Smooth muscle cell (in vitro differentiated cells): ENCODE measurements around the gene SPOCK3. TPM values are rescaled to one million over a fixed set of nuclear protein-coding genes. Genes with fewer than 3 reads are reported as not detected.

Experiments
- DNase-seq: peaks from one replicate; lab custom pipeline; 2025; ENCODE audit not compliant: unreplicated experiment; lab: John Stamatoyannopoulos, UW
- H2AFZ ChIP-seq: fragments of 200-600 bp; sonication (generic); 2 replicates; pipeline ENCODE4 v1.6.0; 2016; ENCODE audit warnings: antibody characterized with exemption, low read depth, mild to moderate bottlenecking
- H3F3A ChIP-seq: fragments of 200-600 bp; sonication (generic); 2 replicates; pipeline ENCODE4 v1.6.0; 2017; ENCODE audit warnings: antibody characterized with exemption, low read depth
- H3K27ac ChIP-seq: fragments of 200-600 bp; sonication (generic); 2 replicates; pipeline ENCODE4 v1.5.1; 2016; ENCODE audit warnings: low read depth, mild to moderate bottlenecking
- H3K27me3 ChIP-seq: fragments of 200-600 bp; sonication (generic); 2 replicates; pipeline ENCODE4 v1.6.1; 2016; ENCODE audit warnings: low read depth, mild to moderate bottlenecking
- H3K36me3 ChIP-seq: fragments of 200-600 bp; sonication (generic); 2 replicates; pipeline ENCODE4 v1.5.1; 2016; ENCODE audit warnings: low read depth
- H3K4me1 ChIP-seq: fragments of 200-600 bp; sonication (generic); 2 replicates; pipeline ENCODE4 v1.5.1; 2016; ENCODE audit warnings: low read depth
- H3K4me2 ChIP-seq: fragments of 200-600 bp; sonication (generic); 2 replicates; pipeline ENCODE4 v1.6.0; 2016; ENCODE audit warnings: mild to moderate bottlenecking
- H3K4me3 ChIP-seq: fragments of 200-600 bp; sonication (generic); 2 replicates; pipeline ENCODE4 v1.5.1; 2016; ENCODE audit warnings: mild to moderate bottlenecking
- H3K79me2 ChIP-seq: fragments of 200-600 bp; sonication (generic); 2 replicates; pipeline ENCODE4 v1.6.0; 2016; ENCODE audit warnings: low read depth, mild to moderate bottlenecking
- H3K9ac ChIP-seq: fragments of 200-600 bp; sonication (generic); 2 replicates; pipeline ENCODE4 v1.6.0; 2016; ENCODE audit warnings: low read depth
- H3K9me3 ChIP-seq: fragments of 200-600 bp; sonication (generic); replicated peaks from 2 replicates; pipeline ENCODE4 v1.5.1; 2016; ENCODE audit warnings: low read depth
- H4K20me1 ChIP-seq: fragments of 200-600 bp; sonication (generic); 2 replicates; pipeline ENCODE4 v1.6.0; 2016; ENCODE audit warnings: low read depth
- WGBS: methylation state at CpG from one replicate; pipeline ENCODE4 v1.1.7; 2016; ENCODE audit warnings: low lambda C conversion rate; 5-methylcytosine and 5-hydroxymethylcytosine counted together
- polyA plus RNA-seq: library from polyadenylated mRNA; unstranded; fragments of >200 nt; fragmentation: Nextera tagmentation; extraction: Ambion mirVana; gene quantifications from 2 replicates; pipeline ENCODE4 v1.2.1, GENCODE V29; 2016
- total RNA-seq: library from RNA; depleted of rRNA; stranded (reverse); fragments of >200 nt; gene quantifications from 2 replicates; pipeline ENCODE4 v1.2.3, GENCODE V29; 2014
- TF ChIP-seq, protein P1 (sequence below): fragments of 200-600 bp; sonication (generic); IDR thresholded peaks from 2 replicates; pipeline ENCODE4 v1.5.1; 2017; ENCODE audit warnings: borderline replicate concordance, mild to moderate bottlenecking, antibody characterized with exemption; ENCODE audit not compliant: insufficient read depth, poor library complexity, severe bottlenecking

SPOCK3 gene
- total and polyA plus RNA-seq, 2 experiments from 2014 or later, result 0.49 TPM; not detected in 1

DNA sequence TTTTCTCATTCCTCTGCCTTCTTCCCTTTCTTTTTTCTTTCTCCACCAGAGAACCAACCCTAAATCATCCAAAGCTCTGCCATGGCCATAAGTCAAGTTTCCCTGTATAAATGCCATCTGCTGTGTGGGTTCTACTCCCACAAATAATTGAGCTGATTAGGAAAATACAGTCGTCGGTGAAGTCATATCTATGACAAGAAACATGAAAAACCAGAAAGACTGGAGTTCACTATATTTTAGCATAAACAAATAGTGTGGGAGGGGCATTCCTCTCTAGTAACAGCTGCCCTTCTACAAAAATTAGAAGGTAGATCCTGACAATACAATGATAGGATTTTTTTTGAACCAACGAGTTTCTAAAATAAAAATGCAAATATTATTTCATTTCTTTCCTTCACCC lies 48.8 kb downstream of the SPOCK3 start:
- WGBS, result 67% methylated on average over 3 of the region's 3 CpGs

DNA sequence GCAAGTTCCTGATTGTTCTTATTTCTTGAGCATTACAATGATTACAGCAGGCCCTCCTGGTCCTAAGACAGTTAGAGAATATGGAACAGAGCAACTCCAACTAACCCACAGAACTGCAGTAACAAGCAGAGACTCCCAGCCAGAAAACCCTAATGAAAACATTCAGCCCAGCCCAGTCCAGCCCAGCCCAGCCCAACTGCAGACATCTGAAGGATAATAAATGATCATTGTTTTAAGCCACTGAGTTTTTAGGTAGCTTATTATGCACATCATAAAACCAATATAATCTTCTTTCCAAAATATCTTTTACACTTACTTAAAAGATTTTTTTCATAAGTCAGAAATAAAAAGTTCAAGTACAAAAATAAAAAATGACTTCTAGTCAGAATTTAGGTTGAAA lies 51.3 kb downstream of the SPOCK3 start:
- Histone ChIP-seq H3K9ac (no peak overlapping the region), H3K27ac (no peak overlapping the region), H3K9me3 (no peaks in the 10 kb centered on the region), H3K36me3 (no peaks in the 10 kb centered on the region), H3K4me2 (no peak overlapping the region), H3K4me1 (no peaks in the 10 kb centered on the region), H3F3A (no peaks in the 10 kb centered on the region), H3K4me3 (no peak overlapping the region), H3K27me3 (no peaks in the 10 kb centered on the region), H2AFZ (no peak overlapping the region), H3K79me2 (no peaks in the 10 kb centered on the region), H4K20me1 (no peaks in the 10 kb centered on the region)
- TF ChIP-seq, protein P1, sequence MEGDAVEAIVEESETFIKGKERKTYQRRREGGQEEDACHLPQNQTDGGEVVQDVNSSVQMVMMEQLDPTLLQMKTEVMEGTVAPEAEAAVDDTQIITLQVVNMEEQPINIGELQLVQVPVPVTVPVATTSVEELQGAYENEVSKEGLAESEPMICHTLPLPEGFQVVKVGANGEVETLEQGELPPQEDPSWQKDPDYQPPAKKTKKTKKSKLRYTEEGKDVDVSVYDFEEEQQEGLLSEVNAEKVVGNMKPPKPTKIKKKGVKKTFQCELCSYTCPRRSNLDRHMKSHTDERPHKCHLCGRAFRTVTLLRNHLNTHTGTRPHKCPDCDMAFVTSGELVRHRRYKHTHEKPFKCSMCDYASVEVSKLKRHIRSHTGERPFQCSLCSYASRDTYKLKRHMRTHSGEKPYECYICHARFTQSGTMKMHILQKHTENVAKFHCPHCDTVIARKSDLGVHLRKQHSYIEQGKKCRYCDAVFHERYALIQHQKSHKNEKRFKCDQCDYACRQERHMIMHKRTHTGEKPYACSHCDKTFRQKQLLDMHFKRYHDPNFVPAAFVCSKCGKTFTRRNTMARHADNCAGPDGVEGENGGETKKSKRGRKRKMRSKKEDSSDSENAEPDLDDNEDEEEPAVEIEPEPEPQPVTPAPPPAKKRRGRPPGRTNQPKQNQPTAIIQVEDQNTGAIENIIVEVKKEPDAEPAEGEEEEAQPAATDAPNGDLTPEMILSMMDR, result no peak
- DNase-seq, result no peak

More for the DNA sequence above, 48.8 kb downstream of the SPOCK3 start:
- Histone ChIP-seq H3K9me3 (no peaks in the 10 kb centered on the region), H3K79me2 (no peaks in the 10 kb centered on the region), H3K9ac (no peak overlapping the region), H3K27me3 (no peaks in the 10 kb centered on the region), H3K4me3 (no peak overlapping the region), H3K4me1 (no peaks in the 10 kb centered on the region), H3K4me2 (no peak overlapping the region), H3K27ac (no peak overlapping the region), H3K36me3 (no peaks in the 10 kb centered on the region), H3F3A (no peaks in the 10 kb centered on the region), H2AFZ (no peak overlapping the region), H4K20me1 (no peaks in the 10 kb centered on the region)
- TF ChIP-seq, protein P1, result no peak
- no peak for DNase-seq

DNA sequence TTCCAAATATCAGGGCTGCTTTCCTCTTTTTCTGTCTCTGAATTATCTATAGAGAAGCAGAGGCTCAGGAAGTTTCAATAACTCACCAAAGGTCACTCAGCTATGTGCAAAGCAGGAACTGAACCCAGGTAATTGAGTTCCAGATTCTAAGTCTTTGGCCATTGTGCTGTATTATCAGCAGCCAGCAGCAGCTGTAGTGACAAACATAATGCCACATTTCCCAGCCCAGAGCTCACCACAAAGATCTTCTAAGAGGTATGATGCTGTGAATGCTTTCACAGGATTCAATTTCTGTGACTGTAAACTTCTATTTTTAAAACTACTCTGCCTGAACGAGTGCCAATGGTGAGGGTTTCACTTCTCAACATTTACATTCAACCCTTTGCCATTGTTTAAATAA lies 56.4 kb downstream of the SPOCK3 start:
- TF ChIP-seq, protein P1, result no peak
- 24% methylated on average over 1 of the region's 1 CpG for WGBS
- H4K20me1 ChIP-seq, result no peaks in the 10 kb centered on the region

DNA sequence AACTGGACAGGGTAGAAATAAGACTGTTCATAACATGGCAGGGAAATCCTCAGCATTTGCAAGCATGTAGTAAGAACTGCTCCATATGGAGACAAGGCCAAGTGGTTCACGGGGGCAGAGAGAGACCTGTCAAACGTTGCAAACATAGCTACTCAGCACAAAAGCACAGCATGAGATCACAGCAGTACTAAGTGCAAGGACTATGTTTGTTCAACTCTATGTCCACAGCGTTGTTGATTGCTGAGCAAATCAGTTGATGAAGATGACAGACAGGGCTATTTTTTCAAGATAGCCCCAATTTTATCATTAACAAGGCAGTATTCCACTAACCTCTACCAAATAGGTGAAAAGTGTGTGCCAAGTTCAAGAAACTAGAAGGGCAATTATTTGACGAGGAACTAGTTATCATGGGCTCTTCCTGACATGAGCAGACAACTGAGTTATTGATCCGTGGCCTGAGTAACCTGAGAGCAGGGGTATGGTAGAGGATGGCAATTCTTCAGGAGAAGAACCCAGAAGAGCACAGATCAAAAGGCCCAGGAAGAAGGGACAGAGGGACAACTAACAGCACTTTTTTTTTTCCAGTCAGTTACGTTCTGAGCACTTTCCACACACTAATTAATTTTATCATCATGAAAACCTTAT lies 57.4 kb downstream of the SPOCK3 start:
- H3K36me3 ChIP-seq, result no peaks in the 10 kb centered on the region
- 83% methylated on average over 6 of the region's 6 CpGs for WGBS
- DNase-seq, result no peak

More for the DNA sequence above, 56.4 kb downstream of the SPOCK3 start:
- Histone ChIP-seq H3K9me3 (no peaks in the 10 kb centered on the region), H3K4me2 (no peak overlapping the region), H3F3A (no peaks in the 10 kb centered on the region), H3K27me3 (no peaks in the 10 kb centered on the region), H3K79me2 (no peaks in the 10 kb centered on the region), H3K27ac (no peak overlapping the region), H3K36me3 (no peaks in the 10 kb centered on the region), H3K9ac (no peak overlapping the region), H3K4me3 (no peak overlapping the region), H2AFZ (no peak overlapping the region), H3K4me1 (no peaks in the 10 kb centered on the region)
- no peak for DNase-seq

More for the DNA sequence above, 57.4 kb downstream of the SPOCK3 start:
- no peaks in the 10 kb centered on the region for H3K27me3 ChIP-seq
- TF ChIP-seq, protein P1, result no peak
- H3K27ac ChIP-seq, result no peak overlapping the region
- H4K20me1 ChIP-seq, result no peaks in the 10 kb centered on the region
- H3F3A ChIP-seq, result no peaks in the 10 kb centered on the region
- H3K9me3 ChIP-seq, result no peaks in the 10 kb centered on the region
- no peaks in the 10 kb centered on the region for H3K79me2 ChIP-seq
- H2AFZ ChIP-seq, result no peak overlapping the region
- H3K4me1 ChIP-seq, result no peaks in the 10 kb centered on the region
- H3K4me3 ChIP-seq, result no peak overlapping the region
- no peak overlapping the region for H3K9ac ChIP-seq
- H3K4me2 ChIP-seq, result no peak overlapping the region
